Small intestine (tissue), 7 donors: ENCODE data around the gene AKAP12. TPM values are rescaled to one million over a fixed set of nuclear protein-coding genes. Genes with fewer than 3 reads are reported as not detected.

Experiments
- DNase-seq, 2 donors: peaks; one replicate each; pipeline versions ENCODE4 v3.0.0 to v3.0.0-alpha.2; 2013
- FAIRE-seq: peaks from 2 replicates; lab custom pipeline; 2012; peaks lifted over from hg19 to GRCh38; lab: Jason Lieb, UNC
- H3K27ac ChIP-seq, 3 donors: one replicate each; pipeline ENCODE4 v1.5.1; 2013; ENCODE audit warnings: low read length in 2 of 3, mild to moderate bottlenecking in 2 of 3, control low read depth in 1 of 3, inconsistent platforms in 1 of 3, low read depth in 1 of 3, moderate library complexity in 1 of 3
- H3K27me3 ChIP-seq, 3 donors: one replicate each; pipeline ENCODE4 v1.6.1; 2013; ENCODE audit warnings: low read length in 3 of 3, inconsistent platforms in 1 of 3; ENCODE audit not compliant: control insufficient read depth in 3 of 3, insufficient read depth in 3 of 3
- H3K36me3 ChIP-seq, 3 donors: one replicate each; pipeline ENCODE4 v1.6.1; 2013; ENCODE audit warnings: low read length in 3 of 3, inconsistent platforms in 1 of 3, low read depth in 1 of 3, mild to moderate bottlenecking in 1 of 3, moderate library complexity in 1 of 3; ENCODE audit not compliant: control insufficient read depth in 3 of 3, insufficient read depth in 2 of 3
- H3K4me1 ChIP-seq, 3 donors: one replicate each; pipeline ENCODE4 v1.6.1; 2013; ENCODE audit warnings: low read length in 2 of 3, inconsistent platforms in 1 of 3, low read depth in 1 of 3, mild to moderate bottlenecking in 1 of 3, moderate library complexity in 1 of 3; ENCODE audit not compliant: control insufficient read depth in 3 of 3, insufficient read depth in 2 of 3
- H3K4me3 ChIP-seq, 3 donors: one replicate each; pipeline ENCODE4 v1.5.1; 2013; ENCODE audit warnings: low read length in 3 of 3, control low read depth in 1 of 3, inconsistent platforms in 1 of 3, low read depth in 1 of 3, mild to moderate bottlenecking in 1 of 3, moderate library complexity in 1 of 3
- H3K9me3 ChIP-seq, 2 donors: one replicate each; pipeline ENCODE4 v1.6.1; 2013; ENCODE audit warnings: low read depth in 1 of 2, low read length in 1 of 2; ENCODE audit not compliant: control insufficient read depth in 2 of 2, insufficient read depth in 1 of 2
- WGBS, 3 donors: extraction: QIAGEN DNeasy Blood & Tissue Kit; methylation state at CpG; one replicate each; pipeline ENCODE4 v1.1.7; 2013; 5-methylcytosine and 5-hydroxymethylcytosine counted together
- polyA plus RNA-seq, 4 donors: library from polyadenylated mRNA; stranded (reverse) in 3 of 4; unstranded in 1 of 4; fragments of 200-250 nt in 3 of 4; fragments of 120-200 nt in 1 of 4; gene quantifications; one replicate each; pipeline versions ENCODE4 v1.2.1 to v1.2.3, GENCODE V29; 2013
- donor health status: healthy with polysubstance abuse.
- donor health status: control.
- donor health status: control.
- donor health status: Bipolar disorder and iron deficiency.
- donor health status: healthy.

The AKAP12 gene
- polyA plus RNA-seq, 4 donors = 0.67 to 23.3 (median 7.2) TPM

DNA sequence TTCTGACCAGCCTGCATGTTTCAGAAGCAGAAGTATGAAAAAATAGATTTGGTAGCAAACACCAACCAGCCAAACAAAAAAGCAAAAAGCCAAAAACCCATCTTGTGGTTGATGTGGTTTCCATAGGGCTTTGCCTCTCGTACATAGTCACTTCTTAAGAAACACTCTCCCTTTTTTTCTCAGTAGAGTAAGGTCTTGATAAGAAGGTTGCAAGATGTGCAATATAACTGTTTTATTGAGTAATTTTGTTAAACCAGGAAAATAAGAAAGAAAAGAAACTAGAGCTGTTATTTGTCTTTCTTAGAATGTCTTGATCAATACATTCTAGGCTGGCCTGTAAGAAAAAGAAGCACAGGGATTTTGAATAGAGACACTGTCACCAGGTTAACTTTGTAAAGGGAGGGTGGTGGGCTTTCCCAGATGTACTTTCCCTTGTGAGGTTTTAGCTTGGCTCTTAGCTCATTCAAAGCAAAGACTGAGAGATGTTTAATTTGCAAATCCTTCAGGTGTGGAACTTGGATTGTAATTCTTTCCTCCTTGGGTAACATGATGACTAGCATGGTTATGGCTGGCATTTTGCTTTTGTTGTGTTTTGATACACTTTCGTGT is 49.7 kb downstream of the AKAP12 start:
- 74 to 81% (median 79%) methylated on average over 2 of the region's 2 CpGs for WGBS, 3 donors
- H3K4me1 ChIP-seq = peaks cover 0 to 3% (median 0%) of the 10 kb centered on the region in 3 donors
- no peak overlapping the region for H3K27ac ChIP-seq
- no peak overlapping the region for H3K4me3 ChIP-seq
- H3K36me3 ChIP-seq = no peaks in the 10 kb centered on the region
- H3K9me3 ChIP-seq = no peaks in the 10 kb centered on the region
- FAIRE-seq (no peak), DNase-seq (no peak)
- H3K27me3 ChIP-seq = no peaks in the 10 kb centered on the region

DNA sequence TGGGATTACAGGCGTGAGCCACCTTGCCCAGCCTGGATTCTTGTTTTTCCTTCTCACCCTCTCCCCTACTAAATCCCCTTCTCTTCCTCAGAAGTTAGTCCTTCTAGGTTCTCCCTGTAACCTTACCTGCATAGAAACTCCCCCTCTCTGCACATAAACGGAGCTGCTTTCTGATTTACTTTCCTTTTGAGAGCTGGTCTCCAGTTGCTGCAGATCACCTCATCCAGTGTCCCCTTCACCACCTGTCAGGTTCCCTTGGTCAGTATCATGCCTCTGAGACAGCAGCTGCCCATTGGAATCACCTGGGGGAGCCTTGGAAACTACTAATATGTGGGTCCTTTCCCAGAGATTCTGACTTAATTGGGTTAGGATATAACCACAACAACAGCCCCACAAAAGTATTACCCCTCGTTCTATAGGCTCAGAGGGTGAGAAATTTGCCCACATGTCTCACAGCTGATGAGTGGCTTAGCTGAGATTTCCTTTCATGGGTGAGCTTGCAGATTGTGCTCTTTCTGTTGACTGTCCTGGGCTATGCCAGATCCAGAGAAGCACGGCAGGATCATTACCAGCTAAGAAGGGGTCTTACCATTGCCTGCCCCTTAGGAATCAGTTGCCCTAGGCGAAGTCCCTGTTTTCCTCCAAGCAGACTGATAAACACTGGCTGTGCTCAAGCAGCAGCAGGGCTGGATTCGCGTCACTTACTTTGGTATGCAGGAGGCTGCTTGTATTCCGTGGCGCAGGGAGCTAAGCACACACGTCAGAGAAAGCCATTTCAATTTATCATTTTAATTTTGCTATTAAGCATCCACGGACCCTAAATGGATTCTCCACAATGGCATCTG is 51.3 kb downstream of the AKAP12 start:
- no peaks in the 10 kb centered on the region for H3K4me1 ChIP-seq
- peak overlapping the region in 2 of 3 donors; percentile 61 to 71 for H3K27ac ChIP-seq
- WGBS, 3 donors = 61 to 75% (median 65%) methylated on average over 11 of the region's 11 CpGs
- FAIRE-seq = no peak
- no peaks in the 10 kb centered on the region for H3K27me3 ChIP-seq
- H3K4me3 ChIP-seq = no peak overlapping the region
- no peaks in the 10 kb centered on the region for H3K36me3 ChIP-seq
- H3K9me3 ChIP-seq = no peaks in the 10 kb centered on the region
- DNase-seq = peak in 1 of 2 donors; percentile 31

DNA sequence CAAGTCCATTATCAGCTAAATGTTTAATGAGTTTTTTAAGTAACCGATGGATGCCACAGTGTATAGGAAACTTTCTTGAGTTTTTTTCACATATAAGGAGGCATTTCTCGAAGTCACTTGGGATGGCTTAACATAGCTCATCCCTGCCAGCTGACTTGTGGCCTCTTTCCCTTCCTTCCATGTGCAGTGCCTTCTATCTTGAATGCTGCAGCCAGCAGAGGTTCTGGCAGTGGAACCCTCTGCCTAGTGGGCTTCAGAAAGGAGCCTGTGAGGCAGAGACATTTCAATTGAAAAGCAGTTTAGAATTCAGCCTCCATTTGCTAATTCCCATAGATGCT is 51.9 kb downstream of the AKAP12 start:
- no peak for FAIRE-seq
- Histone ChIP-seq H3K9me3 (no peaks in the 10 kb centered on the region), H3K27ac (peak overlapping the region in 2 of 3 donors; percentile 27 to 65), H3K36me3 (no peaks in the 10 kb centered on the region), H3K27me3 (no peaks in the 10 kb centered on the region), H3K4me1 (no peaks in the 10 kb centered on the region), H3K4me3 (no peak overlapping the region)
- 62 to 75% (median 72%) methylated on average over 2 of the region's 2 CpGs for WGBS, 3 donors
- no peak for DNase-seq

DNA sequence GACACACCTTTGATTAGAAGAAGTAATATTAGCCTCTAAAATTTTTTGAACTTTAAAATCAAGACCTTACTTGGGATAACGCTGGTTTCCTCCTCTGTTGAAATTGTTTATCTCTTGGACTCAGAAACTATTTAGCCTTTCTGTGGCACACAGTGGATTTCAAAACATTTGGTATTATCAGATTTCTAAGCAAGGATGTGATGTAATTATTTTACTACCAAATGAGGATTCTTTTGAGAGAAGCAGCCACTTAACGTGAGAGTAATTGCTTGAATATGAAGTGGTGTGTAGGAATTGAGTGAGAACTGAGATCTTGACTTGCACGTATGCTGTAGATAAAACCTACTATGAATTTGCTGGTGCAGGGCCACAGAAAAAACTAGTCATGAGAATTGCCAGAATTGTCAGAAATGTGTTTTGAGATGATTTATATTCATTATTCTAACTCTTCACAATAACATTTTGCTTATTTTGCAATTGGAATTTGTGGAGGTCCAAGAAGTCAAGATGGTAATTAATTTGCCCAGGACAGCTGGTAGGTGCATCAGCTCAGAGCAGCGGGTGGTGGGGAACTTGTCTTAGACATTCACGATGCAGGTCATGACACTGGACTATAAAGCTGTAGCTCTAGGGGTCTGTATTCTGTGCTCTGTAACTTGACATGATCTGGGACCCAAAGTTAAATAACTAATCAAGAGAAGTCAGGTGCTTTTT is 53.4 kb downstream of the AKAP12 start:
- WGBS, 3 donors = 62 to 78% (median 71%) methylated on average over 5 of the region's 5 CpGs
- H3K27ac ChIP-seq = peak overlapping the region in 2 of 3 donors; percentile 27 to 81
- no peak overlapping the region for H3K4me3 ChIP-seq
- FAIRE-seq = no peak
- H3K9me3 ChIP-seq = no peaks in the 10 kb centered on the region
- no peaks in the 10 kb centered on the region for H3K27me3 ChIP-seq
- no peaks in the 10 kb centered on the region for H3K4me1 ChIP-seq
- no peak for DNase-seq
- no peaks in the 10 kb centered on the region for H3K36me3 ChIP-seq

DNA sequence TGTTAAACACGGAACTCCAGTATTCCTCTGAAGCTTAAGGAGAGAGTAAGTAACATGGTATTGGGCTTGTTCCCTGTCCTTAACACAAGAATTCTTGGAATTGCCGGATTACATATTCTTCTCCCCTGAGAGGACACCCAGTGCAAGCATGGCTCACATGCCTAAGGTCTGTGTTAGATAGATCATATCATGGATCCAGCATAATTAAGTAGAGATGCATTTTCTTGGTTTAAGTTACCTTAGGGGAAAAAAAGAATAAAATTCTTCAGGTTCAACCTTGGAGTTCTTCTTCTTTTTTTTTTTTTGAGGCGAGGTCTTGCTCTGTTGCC is 53.9 kb downstream of the AKAP12 start:
- Histone ChIP-seq H3K9me3 (no peaks in the 10 kb centered on the region), H3K27me3 (no peaks in the 10 kb centered on the region), H3K4me3 (no peak overlapping the region), H3K27ac (peak overlapping the region in 2 of 3 donors; percentile 21 to 67), H3K4me1 (no peaks in the 10 kb centered on the region), H3K36me3 (no peaks in the 10 kb centered on the region)
- WGBS, 3 donors = 85 to 93% (median 91%) methylated on average over 3 of the region's 3 CpGs
- DNase-seq (no peak), FAIRE-seq (no peak)

DNA sequence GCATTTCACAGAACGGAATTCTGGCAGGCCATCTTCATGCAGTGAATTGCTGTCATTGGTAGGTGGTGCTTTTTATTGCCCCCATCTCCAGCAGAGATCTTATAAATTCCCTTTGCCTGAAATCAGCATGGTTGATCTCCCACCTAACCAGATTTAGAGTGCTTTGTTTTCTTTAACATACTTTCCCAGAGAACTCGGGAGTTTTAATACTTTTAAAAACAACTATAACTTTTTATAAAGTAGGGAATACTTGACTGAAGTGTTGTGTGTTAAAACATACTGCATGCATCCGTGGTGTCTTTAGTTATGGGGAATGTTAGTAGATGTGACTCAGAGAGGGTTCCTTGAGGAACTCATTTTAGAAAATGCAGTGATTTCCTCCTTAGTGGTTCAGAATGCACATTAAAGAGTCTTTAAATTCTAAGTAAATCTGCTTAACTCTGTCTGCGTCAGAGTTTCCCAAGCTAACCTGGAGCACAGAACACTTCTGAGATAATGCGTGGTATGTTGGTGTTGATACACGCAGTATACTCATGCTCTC is 54.9 kb downstream of the AKAP12 start:
- Histone ChIP-seq H3K4me3 (no peak overlapping the region), H3K27me3 (no peaks in the 10 kb centered on the region), H3K27ac (peak overlapping the region in 2 of 3 donors; percentile 8 to 34), H3K36me3 (no peaks in the 10 kb centered on the region), H3K9me3 (no peaks in the 10 kb centered on the region), H3K4me1 (peaks cover 0 to 2% (median 0%) of the 10 kb centered on the region in 3 donors)
- DNase-seq (no peak), FAIRE-seq (no peak)
- WGBS, 3 donors = 84 to 86% (median 84%) methylated on average over 6 of the region's 6 CpGs

DNA sequence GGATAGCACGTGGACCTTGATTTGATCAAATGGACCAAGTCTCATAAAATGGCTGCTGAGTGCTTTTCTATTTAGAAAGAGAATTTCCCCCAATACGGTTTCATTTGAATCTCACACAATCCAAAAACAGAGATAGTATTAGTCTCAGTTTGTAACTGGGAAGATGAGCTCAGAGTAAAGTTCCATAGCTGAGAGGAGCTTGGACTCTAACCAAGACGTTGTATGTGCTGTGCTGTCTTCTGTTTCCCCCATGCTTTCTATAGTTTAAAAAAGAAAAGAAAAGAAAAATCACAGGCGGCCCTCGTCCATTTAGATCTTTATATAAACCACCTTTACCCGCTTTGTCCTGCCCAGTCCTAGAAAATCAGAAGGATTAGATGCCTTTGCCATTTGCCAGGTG is 58.1 kb downstream of the AKAP12 start:
- Histone ChIP-seq H3K36me3 (no peaks in the 10 kb centered on the region), H3K27me3 (no peaks in the 10 kb centered on the region), H3K4me3 (no peak overlapping the region), H3K9me3 (no peaks in the 10 kb centered on the region), H3K4me1 (peaks cover 0 to 5% (median 0%) of the 10 kb centered on the region in 3 donors), H3K27ac (no peak overlapping the region)
- DNase-seq (no peak), FAIRE-seq (no peak)
- 69 to 79% (median 74%) methylated on average over 6 of the region's 6 CpGs for WGBS, 3 donors

DNA sequence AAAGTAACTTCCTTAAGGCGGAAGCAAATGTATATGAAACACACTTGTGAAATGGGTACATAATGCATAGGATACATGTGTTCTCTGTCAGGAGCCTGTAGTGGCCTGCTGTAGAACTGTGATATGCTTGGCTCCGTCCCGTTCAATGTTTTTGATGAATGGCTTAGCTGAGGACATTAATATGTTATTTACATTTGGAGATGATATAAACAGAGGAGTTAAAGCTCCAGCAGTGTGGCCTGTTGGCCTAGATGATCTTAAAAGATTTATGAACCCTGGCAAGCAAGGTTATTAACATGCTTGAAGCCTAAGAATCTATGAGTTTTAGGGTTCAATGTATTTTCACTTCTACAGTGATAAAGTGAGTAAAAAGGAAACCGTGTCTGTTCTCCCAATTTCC is 59.2 kb downstream of the AKAP12 start:
- H3K36me3 ChIP-seq = no peaks in the 10 kb centered on the region
- 64 to 91% (median 83%) methylated on average over 4 of the region's 4 CpGs for WGBS, 3 donors
- DNase-seq (no peak), FAIRE-seq (no peak)
- no peaks in the 10 kb centered on the region for H3K9me3 ChIP-seq
- no peaks in the 10 kb centered on the region for H3K27me3 ChIP-seq
- H3K27ac ChIP-seq = peak overlapping the region in 2 of 3 donors; percentile 7 to 36
- H3K4me3 ChIP-seq = no peak overlapping the region
- peaks cover 0 to 5% (median 0%) of the 10 kb centered on the region in 3 donors for H3K4me1 ChIP-seq
